Mesendoderm (in vitro differentiated cells): ENCODE measurements around the gene NMT1.
A peak's percentile ranks its signal among the peaks of the same experiment; 100 is the strongest.

Source experiments
- DNase-seq: peaks from one replicate; pipeline ENCODE4 v3.0.0; 2013
- H2AK5ac ChIP-seq: 2 replicates; pipeline ENCODE4 v1.6.1; 2013; ENCODE audit warnings: low read length, inconsistent platforms
- H2BK120ac ChIP-seq: 2 replicates; pipeline ENCODE4 v1.6.1; 2013; ENCODE audit warnings: low read depth, mild to moderate bottlenecking, low read length, moderate library complexity, mixed read lengths
- H2BK15ac ChIP-seq: replicated peaks from 2 replicates; pipeline ENCODE4 v1.6.1; 2013; ENCODE audit warnings: low read depth, mild to moderate bottlenecking, moderate library complexity
- H2BK5ac ChIP-seq: 2 replicates; pipeline ENCODE4 v1.6.1; 2013; ENCODE audit warnings: low read length, inconsistent platforms
- H3K18ac ChIP-seq: 2 replicates; pipeline ENCODE4 v1.6.1; 2013; ENCODE audit warnings: mild to moderate bottlenecking, low read length, mixed read lengths
- H3K23ac ChIP-seq: one replicate; pipeline ENCODE4 v1.6.1; 2013; ENCODE audit warnings: low read length
- H3K27ac ChIP-seq: 2 replicates; pipeline ENCODE4 v1.5.1; 2013; ENCODE audit warnings: low read depth, mild to moderate bottlenecking, inconsistent platforms, low read length, moderate library complexity
- H3K27me3 ChIP-seq: 2 replicates; pipeline ENCODE4 v1.6.1; 2013; ENCODE audit warnings: low read length, control low read depth, mild to moderate bottlenecking, inconsistent platforms; ENCODE audit not compliant: insufficient read depth, poor library complexity
- H3K36me3 ChIP-seq: 2 replicates; pipeline ENCODE4 v1.6.1; 2013; ENCODE audit warnings: low read length, inconsistent platforms; ENCODE audit not compliant: control insufficient read depth, insufficient read depth
- H3K4ac ChIP-seq: one replicate; pipeline ENCODE4 v1.6.1; 2013; ENCODE audit warnings: low read depth, mild to moderate bottlenecking, low read length, moderate library complexity
- H3K4me1 ChIP-seq: 2 replicates; pipeline ENCODE4 v1.6.1; 2013; ENCODE audit warnings: low read depth, low read length, inconsistent platforms; ENCODE audit not compliant: control insufficient read depth
- H3K4me2 ChIP-seq: 2 replicates; pipeline ENCODE4 v1.6.1; 2013; ENCODE audit warnings: low read length
- H3K4me3 ChIP-seq: 2 replicates; pipeline ENCODE4 v1.5.1; 2013; ENCODE audit warnings: mild to moderate bottlenecking, low read length
- H3K56ac ChIP-seq: one replicate; pipeline ENCODE4 v1.6.1; 2013; ENCODE audit warnings: low read length
- H3K79me1 ChIP-seq: 2 replicates; pipeline ENCODE4 v1.6.1; 2013; ENCODE audit warnings: low read length, inconsistent platforms
- H3K79me2 ChIP-seq: 2 replicates; pipeline ENCODE4 v1.6.1; 2013; ENCODE audit warnings: mild to moderate bottlenecking, low read length; ENCODE audit not compliant: control insufficient read depth, insufficient read depth
- H3K9ac ChIP-seq: 2 replicates; pipeline ENCODE4 v1.6.1; 2013; ENCODE audit warnings: low read length, inconsistent platforms
- H4K5ac ChIP-seq: one replicate; pipeline ENCODE4 v1.6.1; 2013; ENCODE audit warnings: low read length
- H4K8ac ChIP-seq: one replicate; pipeline ENCODE4 v1.6.1; 2013; ENCODE audit warnings: low read depth, mild to moderate bottlenecking, control low read depth, low read length, moderate library complexity
- WGBS: extraction: QIAGEN DNeasy Blood & Tissue Kit; methylation state at CpG from one replicate; pipeline ENCODE4 v1.1.7; 2013; ENCODE audit warnings: low lambda C conversion rate, missing lambda C conversion rate; ENCODE audit not compliant: insufficient coverage; ENCODE audit errors: extremely low coverage; 5-methylcytosine and 5-hydroxymethylcytosine counted together

Gene NMT1

GRCh38 chr17:45042346-45043120 is 18.6 kb upstream of the NMT1 start:
- no peak overlapping the region for H3K4ac ChIP-seq
- no peak overlapping the region for H4K8ac ChIP-seq
- H3K27ac ChIP-seq: no peak overlapping the region
- DNase-seq: no peak
- no peak overlapping the region for H2BK15ac ChIP-seq
- H3K4me1 ChIP-seq: no peaks in the 10 kb centered on the region
- H3K4me3 ChIP-seq: no peak overlapping the region
- peaks cover 6% of the 10 kb centered on the region for H3K79me2 ChIP-seq
- H3K18ac ChIP-seq: no peak overlapping the region
- no peak overlapping the region for H4K5ac ChIP-seq
- no peak overlapping the region for H2AK5ac ChIP-seq
- H3K4me2 ChIP-seq: no peak overlapping the region
- no peak overlapping the region for H2BK5ac ChIP-seq
- H2BK120ac ChIP-seq: no peak overlapping the region
- no peaks in the 10 kb centered on the region for H3K27me3 ChIP-seq
- H3K56ac ChIP-seq: peak overlapping the region; percentile 49
- H3K9ac ChIP-seq: no peak overlapping the region
- H3K79me1 ChIP-seq: peaks cover 14% of the 10 kb centered on the region
- no peaks in the 10 kb centered on the region for H3K36me3 ChIP-seq
- WGBS: no CpG with 5 or more reads among the region's 11 CpGs
- H3K23ac ChIP-seq: no peak overlapping the region

- DNase-seq: no peak
- H4K5ac ChIP-seq: no peak overlapping the region
- H2BK15ac ChIP-seq: no peak overlapping the region
- H3K36me3 ChIP-seq: no peaks in the 10 kb centered on the region
- no peak overlapping the region for H3K27ac ChIP-seq
- H3K56ac ChIP-seq: no peak overlapping the region
- H3K4me3 ChIP-seq: no peak overlapping the region
- no peak overlapping the region for H2BK5ac ChIP-seq
- H3K23ac ChIP-seq: no peak overlapping the region
- H3K18ac ChIP-seq: no peak overlapping the region
- no peak overlapping the region for H2BK120ac ChIP-seq
- H3K79me1 ChIP-seq: peaks cover 12% of the 10 kb centered on the region
- no peaks in the 10 kb centered on the region for H3K27me3 ChIP-seq
- H3K4me2 ChIP-seq: no peak overlapping the region
- H3K4ac ChIP-seq: no peak overlapping the region
- WGBS: no CpG with 5 or more reads among the region's 18 CpGs
- no peak overlapping the region for H2AK5ac ChIP-seq
- H3K9ac ChIP-seq: no peak overlapping the region
- H3K79me2 ChIP-seq: peaks cover 6% of the 10 kb centered on the region
- H3K4me1 ChIP-seq: no peaks in the 10 kb centered on the region
- H4K8ac ChIP-seq: no peak overlapping the region
Observed at GRCh38 chr17:45043813-45044540, 17.1 kb upstream of the NMT1 start.

- H3K27ac ChIP-seq: no peak overlapping the region
- H3K79me1 ChIP-seq: peaks cover 13% of the 10 kb centered on the region
- no peak overlapping the region for H2BK120ac ChIP-seq
- H3K79me2 ChIP-seq: peaks cover 14% of the 10 kb centered on the region
- H4K5ac ChIP-seq: no peak overlapping the region
- H3K56ac ChIP-seq: peak overlapping the region; percentile 37
- no peak overlapping the region for H3K9ac ChIP-seq
- no CpG with 5 or more reads among the region's 9 CpGs for WGBS
- no peak overlapping the region for H2BK15ac ChIP-seq
- no peak overlapping the region for H3K4me3 ChIP-seq
- no peak overlapping the region for H3K18ac ChIP-seq
- no peaks in the 10 kb centered on the region for H3K4me1 ChIP-seq
- no peaks in the 10 kb centered on the region for H3K27me3 ChIP-seq
- no peak overlapping the region for H3K4me2 ChIP-seq
- H2BK5ac ChIP-seq: no peak overlapping the region
- DNase-seq: no peak
- H3K36me3 ChIP-seq: no peaks in the 10 kb centered on the region
- no peak overlapping the region for H4K8ac ChIP-seq
- H3K4ac ChIP-seq: no peak overlapping the region
- no peak overlapping the region for H3K23ac ChIP-seq
- no peak overlapping the region for H2AK5ac ChIP-seq
Observed at GRCh38 chr17:45046537-45047125, 14.5 kb upstream of the NMT1 start.

GRCh38 chr17:45048795-45049563 is 12.1 kb upstream of the NMT1 start:
- H3K79me2 ChIP-seq: peaks cover 12% of the 10 kb centered on the region
- no peak overlapping the region for H3K23ac ChIP-seq
- H3K27me3 ChIP-seq: no peaks in the 10 kb centered on the region
- no peak overlapping the region for H3K27ac ChIP-seq
- H3K18ac ChIP-seq: no peak overlapping the region
- H2BK15ac ChIP-seq: no peak overlapping the region
- H3K4me2 ChIP-seq: no peak overlapping the region
- no peak overlapping the region for H3K56ac ChIP-seq
- H3K4me1 ChIP-seq: no peaks in the 10 kb centered on the region
- no peak overlapping the region for H4K8ac ChIP-seq
- H3K36me3 ChIP-seq: no peaks in the 10 kb centered on the region
- no peak overlapping the region for H3K4me3 ChIP-seq
- H4K5ac ChIP-seq: no peak overlapping the region
- no peak overlapping the region for H2BK5ac ChIP-seq
- no peak overlapping the region for H2AK5ac ChIP-seq
- 100% methylated on average over 2 of the region's 8 CpGs for whole genome bisulfite sequencing
- H3K4ac ChIP-seq: no peak overlapping the region
- peaks cover 9% of the 10 kb centered on the region for H3K79me1 ChIP-seq
- DNase-seq: no peak
- no peak overlapping the region for H2BK120ac ChIP-seq
- no peak overlapping the region for H3K9ac ChIP-seq

- H3K27ac ChIP-seq: peak overlapping the region; percentile 82
- H2BK15ac ChIP-seq: no peak overlapping the region
- peaks cover 1% of the 10 kb centered on the region for H3K36me3 ChIP-seq
- H3K23ac ChIP-seq: peak overlapping the region; percentile 66
- no peak overlapping the region for H2BK120ac ChIP-seq
- H3K56ac ChIP-seq: peak overlapping the region; percentile 91
- WGBS: no CpG with 5 or more reads among the region's 14 CpGs
- peak overlapping the region; percentile 54 for H3K18ac ChIP-seq
- peaks cover 9% of the 10 kb centered on the region for H3K79me1 ChIP-seq
- peak overlapping the region; percentile 87 for H3K9ac ChIP-seq
- peak overlapping the region; percentile 20 for H3K4me2 ChIP-seq
- H3K4me3 ChIP-seq: peak overlapping the region; percentile 56
- H3K4ac ChIP-seq: peak overlapping the region; percentile 73
- H3K79me2 ChIP-seq: peaks cover 12% of the 10 kb centered on the region
- no peak overlapping the region for H4K8ac ChIP-seq
- no peaks in the 10 kb centered on the region for H3K4me1 ChIP-seq
- peak; percentile 71 for DNase-seq
- peak overlapping the region; percentile 31 for H2BK5ac ChIP-seq
- peak overlapping the region; percentile 82 for H2AK5ac ChIP-seq
- H4K5ac ChIP-seq: no peak overlapping the region
- no peaks in the 10 kb centered on the region for H3K27me3 ChIP-seq
Observed at GRCh38 chr17:45050481-45051059, 10.5 kb upstream of the NMT1 start.
